ENCODE data around the gene TIAM1.
A peak's percentile ranks its signal among the peaks of the same experiment; 100 is the strongest.

The TIAM1 gene

DNA sequence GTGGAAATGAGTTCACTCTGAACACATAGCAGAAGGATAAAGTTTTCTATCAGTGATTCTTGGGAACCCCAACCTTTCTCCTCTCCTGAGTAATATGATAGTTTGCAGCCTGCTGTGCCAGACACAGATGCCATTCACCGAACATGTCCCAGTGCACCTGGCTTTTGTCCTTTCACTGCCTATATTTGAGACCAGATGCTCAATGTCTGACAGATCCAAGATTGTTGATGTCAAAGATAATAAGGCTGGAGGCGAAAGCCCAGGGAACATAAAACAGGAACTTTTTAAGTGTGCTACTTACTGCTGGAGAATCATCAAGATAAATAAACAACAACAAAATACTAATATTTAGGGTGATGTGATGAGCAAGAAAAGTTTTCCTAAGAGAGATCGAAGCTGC is 139.3 kb downstream of the TIAM1 start:
- DNase-seq (ENCODE audit: low read depth): no peak

DNA sequence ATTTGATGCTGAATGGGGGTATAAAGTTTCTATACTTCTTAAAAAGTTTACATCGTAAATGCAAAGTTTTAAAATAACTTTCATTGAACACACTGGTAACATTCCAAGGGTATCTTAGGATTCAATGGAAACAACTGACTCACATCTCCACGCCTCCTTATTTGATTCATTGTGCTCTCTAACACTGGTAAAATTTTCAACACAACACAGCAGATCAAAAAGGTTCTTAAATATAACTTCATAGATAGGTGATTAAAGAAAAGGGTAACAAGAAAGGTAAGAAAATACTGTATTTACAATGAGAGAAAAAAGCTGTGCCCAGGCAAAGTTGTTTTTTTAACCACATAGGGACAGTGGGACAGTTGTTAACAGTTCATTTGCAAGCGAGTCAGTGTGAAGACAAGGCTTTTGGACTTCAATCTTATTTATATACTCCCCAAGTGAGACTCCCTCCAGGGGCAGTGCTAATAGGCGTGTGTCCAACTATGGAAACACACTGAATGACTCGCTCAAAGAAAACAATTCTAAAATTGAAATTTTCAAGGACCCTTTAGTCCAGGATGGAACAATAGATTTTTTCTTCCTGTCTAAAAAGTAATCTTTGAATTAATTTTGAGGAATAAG is 140.5 kb downstream of the TIAM1 start:
- no peak for DNase-seq (ENCODE audit: low read depth)

DNA sequence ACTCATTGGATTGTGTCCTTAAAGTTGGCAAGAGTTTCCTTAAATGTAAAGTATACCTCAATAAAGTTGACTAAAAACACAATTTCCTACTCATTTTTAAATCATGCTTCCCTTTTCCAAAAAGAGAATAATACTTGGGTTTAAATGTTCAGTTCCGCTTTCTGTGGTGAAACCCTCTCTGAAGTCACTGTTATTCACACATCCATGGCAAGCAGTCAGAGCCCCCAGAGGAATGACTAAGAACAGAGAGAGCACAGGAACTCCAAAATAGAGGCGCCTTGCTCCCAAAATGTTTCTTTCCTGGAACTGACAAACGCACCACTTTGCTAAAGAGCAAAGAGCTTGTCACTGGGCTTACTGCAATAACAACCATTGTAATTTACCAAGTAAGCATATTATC is 142.5 kb downstream of the TIAM1 start:
- DNase-seq (ENCODE audit: low read depth): no peak

DNA sequence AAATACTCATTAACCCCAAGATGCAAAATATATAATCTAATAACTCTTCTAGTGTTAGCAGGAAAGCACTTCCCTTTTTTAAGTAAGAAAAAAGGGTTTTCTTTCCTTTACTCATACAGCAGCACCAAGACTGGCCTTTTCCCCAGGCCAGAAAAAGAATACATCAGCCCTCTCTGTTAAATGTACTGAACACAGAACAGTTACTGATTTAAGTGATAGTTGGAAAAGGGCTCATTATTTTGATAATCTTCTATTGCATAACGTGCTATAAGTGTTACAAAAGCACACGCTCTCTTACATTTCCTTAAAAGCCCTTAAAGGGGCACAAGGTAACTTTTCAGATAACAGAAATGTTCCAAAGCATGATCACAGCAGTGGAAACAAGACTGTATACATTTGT is 142.9 kb downstream of the TIAM1 start:
- DNase-seq (ENCODE audit: low read depth): no peak

DNA sequence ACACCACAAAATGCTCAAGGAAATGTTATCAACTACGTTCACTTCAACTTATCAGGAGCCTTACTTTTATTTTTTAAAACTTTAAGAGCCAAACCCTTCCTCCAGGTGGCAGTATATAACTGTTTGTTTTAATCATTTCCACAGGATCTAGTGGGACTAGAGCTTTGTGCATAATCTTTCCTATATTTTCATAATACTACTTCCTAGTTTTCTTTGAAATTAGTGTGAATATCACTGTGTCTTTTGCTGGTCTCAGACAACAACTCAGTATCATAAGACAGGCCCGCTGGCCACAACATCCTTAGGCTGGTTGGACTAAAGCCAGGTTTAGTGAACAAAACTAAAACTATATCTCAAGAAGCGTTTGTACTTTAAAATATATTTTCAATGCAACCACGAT is 145.5 kb downstream of the TIAM1 start:
- DNase-seq (ENCODE audit: low read depth): no peak

DNA sequence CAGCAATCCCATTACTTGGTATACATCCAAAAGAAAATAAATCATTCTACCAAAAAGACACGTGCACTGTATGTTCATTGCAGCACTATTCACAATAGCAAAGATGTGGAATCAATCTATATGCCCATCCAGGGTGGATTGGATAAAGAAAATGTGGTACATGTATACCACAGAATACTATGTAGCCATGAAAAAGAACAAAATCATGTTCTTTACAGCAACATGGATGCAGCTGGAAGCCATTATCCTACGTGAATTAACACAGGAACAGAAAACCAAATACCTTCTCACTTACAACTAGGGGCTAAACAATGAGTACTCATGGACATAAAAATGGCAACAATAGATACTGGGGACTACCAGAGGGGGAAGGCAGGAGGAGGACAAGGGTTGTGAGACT is 147.3 kb downstream of the TIAM1 start:
- no peak for DNase-seq (ENCODE audit: low read depth)

DNA sequence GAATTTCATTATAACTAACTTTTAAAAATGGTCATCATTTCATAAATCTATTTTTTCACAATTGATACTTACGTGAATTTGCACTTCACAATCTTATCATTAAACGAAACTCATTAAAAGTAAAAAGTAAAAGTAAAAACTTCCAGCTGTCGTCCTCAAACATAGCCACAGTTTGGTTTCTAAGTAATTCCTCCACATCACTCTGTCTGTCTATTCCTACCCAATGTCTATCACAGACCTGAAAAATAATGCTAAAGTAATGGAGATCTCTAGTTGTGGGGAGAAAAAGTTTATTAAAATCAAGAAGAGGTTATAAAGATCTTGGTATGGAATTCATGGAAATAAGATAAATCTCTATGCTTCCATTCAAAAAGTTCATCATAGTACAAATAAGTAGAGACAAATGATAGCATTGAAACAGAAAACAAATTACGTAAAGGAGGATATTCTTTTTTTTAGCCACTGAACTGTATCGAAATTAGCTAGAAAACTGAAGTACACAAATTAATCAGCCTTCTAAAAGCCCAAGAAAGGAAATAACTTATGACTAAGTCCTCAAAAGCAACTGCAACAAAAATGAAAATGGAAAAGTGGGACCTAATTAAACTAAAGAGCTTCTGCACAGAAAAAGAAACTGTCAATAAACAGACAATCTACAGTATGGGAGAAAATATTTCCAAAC is 148.6 kb downstream of the TIAM1 start:
- DNase-seq (ENCODE audit: low read depth): no peak

DNA sequence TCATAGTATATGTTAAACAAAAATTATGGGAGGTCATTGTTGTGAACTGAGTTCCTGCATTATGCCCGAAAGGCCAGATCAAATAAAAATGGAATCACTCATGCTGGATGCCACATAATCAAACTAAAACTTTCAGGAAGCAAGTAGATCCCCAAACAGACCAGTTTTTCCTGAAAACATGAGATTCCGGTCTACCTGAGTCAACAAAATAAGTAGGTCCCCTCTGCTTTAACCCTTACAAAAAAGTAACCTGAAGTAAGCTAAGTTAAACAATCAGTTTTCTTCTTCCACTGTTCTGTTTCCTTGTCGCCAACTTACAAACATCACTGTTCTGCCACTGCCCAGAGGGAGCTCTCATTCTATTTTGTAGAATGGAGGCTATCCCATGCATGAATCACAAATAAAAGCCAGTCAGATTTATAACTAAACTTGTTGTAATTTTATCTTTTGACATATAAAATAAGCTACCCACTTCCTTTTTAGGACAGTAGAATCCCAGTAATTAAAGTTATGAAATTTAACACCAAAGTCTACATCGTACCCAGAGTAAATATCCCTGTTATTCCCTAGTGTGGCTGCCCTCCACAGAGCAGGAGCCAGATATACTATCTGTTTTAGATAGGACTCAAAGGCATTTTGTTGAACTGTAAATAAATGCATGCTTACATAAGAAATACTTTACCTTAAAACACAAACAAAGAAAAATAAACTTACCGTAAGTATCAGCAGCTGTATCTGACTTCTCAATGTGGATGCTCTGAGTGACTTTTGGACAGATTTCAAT is 149.4 kb downstream of the TIAM1 start:
- no peak for DNase-seq (ENCODE audit: low read depth)

DNA sequence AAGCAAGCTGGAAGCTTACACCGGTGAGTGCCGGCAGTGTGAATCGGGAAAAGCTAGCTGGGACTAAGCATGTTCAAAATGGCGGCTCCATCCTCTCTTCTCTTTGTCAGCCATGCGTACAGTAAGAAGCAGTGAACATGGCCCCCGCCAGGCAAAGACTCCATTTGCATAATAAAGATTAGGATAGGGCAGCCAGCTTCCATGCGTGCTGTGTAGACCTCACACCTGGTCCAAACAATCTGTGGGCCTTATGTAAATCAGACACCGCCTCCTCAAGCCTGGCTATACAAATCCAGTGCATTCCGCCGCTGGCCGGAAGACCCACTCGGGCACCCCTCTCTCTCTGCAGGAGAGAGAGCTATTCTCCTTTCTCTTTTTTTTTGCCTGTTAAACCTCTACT is 150.3 kb downstream of the TIAM1 start:
- DNase-seq (ENCODE audit: low read depth): no peak

DNA sequence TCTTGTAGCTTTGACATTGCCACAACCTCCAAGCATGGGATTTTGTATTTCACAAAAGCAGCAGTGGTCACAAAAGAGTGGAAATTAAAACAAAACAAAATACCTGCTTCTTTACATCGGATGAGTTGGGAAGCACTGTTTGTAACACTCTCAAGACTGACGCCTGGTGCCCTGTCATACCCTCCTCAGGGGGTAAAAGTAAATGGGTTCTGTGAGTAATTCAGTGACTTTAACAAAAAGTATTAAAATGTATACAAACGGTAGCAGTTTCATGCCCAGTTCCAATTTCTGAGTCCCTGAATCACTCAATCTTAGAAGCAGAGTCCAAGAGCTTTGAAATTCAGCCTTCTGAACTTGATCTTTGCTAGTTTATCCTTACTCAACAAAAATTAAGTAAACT is 152.5 kb downstream of the TIAM1 start:
- DNase-seq (ENCODE audit: low read depth): no peak

DNA sequence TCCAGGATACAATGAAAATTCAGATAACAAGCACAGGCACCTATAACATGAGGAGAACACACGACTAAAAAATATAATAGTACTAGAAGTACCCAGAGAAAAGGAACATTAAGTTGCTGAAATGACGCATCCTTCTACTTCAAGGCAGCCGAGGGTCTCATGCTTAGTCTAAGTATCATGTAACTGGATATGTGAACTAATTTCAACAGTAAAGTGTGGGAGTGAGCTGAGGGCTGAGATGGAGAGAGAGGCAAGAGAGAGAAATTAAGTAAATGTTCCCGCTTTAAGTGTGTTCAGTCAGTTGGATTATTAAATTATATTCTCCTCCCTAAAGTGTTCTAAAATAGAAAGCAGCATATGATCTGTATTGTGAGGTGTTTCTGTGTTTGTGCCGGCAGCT is 153.5 kb downstream of the TIAM1 start:
- DNase-seq (ENCODE audit: low read depth): no peak

DNA sequence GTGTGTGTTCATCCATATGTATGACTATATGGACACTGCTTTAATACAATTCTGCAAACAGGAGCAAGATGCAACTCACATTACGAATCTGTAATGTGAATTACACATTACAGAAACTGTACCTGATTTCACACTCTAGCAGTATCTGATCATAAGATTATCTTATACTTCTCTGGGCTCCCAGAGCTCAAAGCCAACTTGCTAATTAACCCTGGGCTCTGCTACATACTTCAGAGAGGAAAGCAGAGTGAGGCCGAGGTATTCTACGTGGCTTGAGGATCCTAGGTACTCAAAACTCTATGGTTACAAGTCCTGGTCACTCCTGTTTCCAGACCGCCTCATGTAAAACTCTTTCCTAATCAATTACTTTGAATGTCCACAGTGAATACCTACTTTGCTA is 156.6 kb downstream of the TIAM1 start:
- DNase-seq (ENCODE audit: low read depth): no peak

DNA sequence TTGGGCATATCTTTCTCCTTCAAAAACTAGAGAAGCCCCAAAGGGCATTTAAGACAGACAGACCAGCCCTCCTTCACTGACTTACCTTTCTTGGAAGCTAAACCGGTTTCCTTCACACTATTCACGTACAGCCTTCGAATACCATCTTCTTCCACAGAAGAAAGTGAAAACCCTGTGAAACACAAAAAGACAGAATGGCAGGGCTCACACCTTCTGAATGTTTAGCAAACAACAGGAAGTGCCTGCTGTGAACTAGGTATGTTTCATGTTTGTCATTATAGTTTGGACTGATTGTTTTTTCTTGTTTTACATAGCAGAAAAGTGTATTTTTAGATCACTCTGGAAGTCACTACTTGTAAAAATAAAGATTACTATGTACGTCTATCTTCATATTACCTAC is 157.1 kb downstream of the TIAM1 start:
- no peak for DNase-seq (ENCODE audit: low read depth)

DNA sequence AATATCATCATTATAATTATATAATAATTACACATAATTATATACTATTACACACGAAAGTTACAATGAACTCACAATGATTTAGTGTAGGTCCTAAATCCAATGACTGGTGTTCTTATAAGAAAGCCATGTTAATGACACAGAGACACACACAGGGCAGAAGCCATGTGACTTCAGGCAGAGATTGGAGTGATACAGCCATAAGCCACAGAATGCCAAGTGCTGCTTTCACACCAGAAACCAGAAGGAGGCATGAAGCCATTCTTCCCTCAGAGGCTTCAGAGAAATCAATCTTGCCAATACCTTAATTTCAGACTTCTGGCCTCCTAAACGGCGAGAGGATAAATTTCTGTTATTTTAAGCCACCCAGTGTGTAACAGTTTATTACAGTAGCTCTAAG is 158.4 kb downstream of the TIAM1 start:
- DNase-seq (ENCODE audit: low read depth): no peak

DNA sequence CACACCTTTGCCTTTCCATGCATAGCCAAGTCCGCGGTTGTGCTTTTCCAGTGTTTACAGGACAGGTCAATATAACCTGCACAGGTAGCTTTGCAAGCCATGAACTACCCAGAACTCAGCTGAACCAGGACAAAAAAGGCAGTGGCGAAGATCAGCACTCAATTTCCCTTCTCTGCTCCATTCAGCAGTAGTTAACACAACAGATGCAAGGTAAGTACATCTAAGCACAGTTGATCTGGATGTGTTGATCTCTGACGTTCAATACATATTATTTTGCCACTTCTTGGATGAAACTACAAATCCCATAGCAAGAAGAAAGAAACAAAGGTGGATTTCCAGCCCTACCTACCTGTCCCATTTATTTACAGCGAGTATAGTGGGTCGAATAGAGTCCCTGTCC is 159.2 kb downstream of the TIAM1 start:
- no peak for DNase-seq (ENCODE audit: low read depth)

DNA sequence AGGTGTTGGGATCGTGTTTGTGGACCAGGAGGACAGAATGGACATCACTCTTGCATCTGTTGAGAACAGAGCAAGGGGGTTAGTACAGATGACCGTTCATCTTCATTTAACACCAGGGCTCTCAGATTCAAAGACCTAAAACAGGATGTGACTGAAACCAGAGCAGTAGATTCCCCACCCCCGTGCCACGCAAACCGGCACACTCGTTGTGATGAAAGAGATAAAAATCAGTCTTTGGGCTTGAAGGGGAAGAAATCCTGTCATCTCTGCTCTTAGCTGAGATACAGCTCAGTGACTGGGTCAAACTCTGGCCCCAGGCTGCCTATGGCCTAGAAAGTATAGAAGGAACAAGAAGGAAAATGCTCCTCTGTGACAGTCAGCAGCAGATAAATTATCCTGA is 159.6 kb downstream of the TIAM1 start:
- peak; percentile 63 for DNase-seq (ENCODE audit: low read depth)

DNA sequence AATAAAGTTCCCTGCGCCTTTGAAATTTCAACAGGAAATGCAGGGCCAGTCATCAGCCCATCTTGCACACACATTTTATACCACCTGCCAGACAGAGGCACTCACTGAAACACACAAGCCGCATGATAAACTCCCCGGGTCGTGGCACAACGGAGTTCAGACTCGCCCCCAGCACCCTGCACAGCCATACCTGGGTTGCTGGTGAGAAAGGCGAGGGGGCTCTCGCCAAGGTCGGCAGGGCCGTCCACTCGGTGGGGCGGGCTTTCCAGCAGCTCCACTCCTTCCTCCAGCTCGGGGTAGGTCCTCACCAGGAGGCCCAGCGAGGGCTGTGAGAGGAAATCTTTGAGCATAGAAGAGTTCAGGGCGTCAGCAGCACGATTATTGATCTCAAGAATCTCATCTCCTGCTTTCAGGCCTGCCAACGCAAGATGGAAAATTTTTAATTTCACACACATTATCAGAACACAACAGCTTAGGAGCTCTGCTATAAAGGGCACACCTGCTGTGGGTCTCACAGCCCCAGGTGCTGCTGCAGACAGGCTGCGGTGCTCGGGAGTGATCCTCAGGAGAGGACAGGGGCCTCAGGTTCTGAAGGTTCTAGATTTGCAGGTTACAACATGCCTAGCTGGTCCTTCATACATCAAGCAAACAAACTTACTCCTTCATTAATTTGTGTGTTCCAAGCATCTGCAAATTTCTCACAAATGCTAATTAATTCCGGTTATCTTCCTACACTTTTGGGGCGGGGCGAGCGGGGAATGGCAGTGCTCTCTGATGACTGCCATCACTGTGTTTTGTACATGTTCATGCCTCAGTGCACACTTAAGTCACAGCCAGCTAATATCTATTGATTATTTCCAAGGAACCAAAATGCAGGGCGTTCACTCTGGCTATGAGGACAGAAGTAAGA is 161.6 kb downstream of the TIAM1 start:
- peak; percentile 61 for DNase-seq (ENCODE audit: low read depth)

DNA sequence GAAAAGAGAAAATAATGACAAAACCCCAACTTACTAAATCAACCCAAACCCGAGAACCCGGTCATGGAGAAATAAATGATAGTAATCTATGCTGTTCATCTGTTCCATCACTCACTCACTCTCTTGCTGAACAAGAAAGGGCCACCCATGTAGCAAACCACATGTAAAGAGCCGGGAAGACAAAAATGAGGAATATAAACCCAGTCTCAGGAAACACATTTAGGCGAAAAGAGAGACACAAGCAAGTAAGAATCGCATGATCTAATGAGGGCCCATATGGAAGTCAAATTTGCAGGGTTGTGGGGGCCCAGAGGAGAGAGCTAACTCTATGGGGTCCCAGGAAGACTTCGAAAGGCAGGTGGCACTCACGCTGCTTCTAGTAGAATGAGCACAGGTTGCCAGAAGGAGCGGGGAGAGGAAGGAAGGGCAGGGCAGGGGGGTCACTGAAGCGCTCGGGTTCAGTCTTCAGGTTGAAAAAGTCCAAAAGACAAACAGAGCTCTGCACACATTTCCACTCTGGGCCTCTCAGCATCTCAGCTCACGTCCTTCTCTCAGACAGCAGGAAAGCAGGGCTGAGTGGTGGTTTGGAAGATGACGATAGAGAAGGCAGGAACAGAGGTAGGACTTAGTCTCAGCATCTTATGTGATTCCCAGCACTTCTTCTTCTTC is 162.8 kb downstream of the TIAM1 start:
- DNase-seq (ENCODE audit: low read depth): peak; percentile 54

DNA sequence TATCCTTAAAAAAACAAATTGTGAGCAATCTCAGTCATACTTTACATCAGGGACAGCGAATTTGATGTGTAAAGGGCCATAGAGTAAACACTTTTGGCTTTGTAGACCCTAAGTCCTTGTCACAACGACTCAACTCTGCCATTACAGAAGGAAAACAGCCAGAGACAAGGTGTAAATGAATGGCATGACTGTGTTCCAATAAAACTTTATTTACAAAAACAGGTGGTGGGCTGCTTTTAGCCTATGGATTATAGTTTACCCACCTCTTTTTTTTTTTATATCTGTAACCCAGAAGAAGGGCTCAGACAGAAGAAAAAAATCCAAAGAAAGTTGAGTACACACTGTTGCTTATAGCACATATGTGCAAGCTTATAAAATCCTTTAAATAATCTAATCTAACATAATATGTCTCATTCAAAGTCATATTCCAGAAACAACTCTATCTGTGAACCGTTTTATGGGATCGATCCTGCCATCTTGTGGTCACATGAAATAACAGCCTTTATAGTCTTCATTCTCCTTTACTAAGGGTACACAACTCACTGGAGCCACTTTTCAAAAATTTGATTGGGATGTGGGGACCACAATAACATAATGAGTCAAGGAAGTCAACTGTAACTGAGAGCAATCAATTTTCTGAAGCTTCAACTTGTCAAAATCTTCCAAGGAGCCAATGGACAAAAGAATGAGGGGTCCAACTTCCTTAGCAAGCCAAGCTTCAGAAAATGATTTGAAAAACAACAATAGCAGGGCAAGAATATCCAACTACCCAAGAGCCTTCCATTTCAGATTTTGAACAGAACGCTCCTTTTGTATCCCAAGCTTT is 163.6 kb downstream of the TIAM1 start:
- no peak for DNase-seq (ENCODE audit: low read depth)

DNA sequence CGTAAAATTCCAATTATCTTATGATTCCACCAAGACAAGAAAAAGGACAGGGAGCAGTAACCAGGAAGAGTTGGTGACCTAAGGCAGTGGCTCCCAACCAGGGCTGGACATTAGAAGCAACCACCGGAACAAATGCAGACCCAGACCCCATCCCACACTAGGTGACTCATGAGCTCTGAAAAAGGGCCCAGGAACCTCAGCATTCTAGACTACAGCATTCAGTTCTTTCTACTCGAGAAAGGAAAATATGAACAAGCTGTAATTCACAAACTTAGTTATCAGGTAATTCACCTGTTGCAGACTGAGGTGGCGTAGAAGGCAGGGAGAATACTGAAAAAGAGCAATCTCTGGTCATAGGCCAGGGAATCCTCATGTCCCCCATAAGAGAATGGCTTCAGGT is 167.3 kb downstream of the TIAM1 start:
- no peak for DNase-seq (ENCODE audit: low read depth)

DNA sequence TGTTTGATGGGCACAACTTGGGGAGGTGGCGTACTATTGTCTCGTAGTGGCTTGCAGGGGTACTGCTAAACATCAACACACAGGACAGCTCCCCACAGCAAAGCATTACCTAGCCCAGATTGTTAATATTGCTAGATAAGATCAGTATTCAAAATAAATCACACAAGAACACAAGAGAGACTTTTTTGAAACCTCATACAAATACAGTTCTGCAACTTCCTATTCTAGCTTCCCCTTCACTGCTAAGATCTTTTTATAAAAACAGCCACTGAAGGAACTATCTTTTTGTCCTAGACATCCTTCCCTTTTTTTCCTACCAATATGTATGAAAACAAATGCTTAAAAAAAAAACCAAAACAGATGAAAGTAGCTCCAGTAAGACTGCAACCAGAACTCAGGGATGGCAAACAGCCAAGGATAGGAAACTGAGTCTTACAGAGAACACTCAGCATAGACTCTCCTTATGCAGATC is 167.9 kb downstream of the TIAM1 start:
- no peak for DNase-seq (ENCODE audit: low read depth)
